Endothelial cell of umbilical vein (primary cell): ENCODE measurements around the gene C4BPA. TPM values are rescaled to one million over a fixed set of nuclear protein-coding genes. Genes with fewer than 3 reads are reported as not detected.

ENCODE experiments used
- BruUV-seq: library from RNA; stranded (reverse); fragments of 400-500 nt; replicated peaks from 2 replicates; lab custom pipeline; 2021; lab: Mats Ljungman, UMichigan
- CTCF ChIA-PET: fragments of 300-600, 350-600 bp; sonication (Branson Sonifier 250); formaldehyde crosslinking; loops from one replicate; lab custom pipeline; 2021; ENCODE audit warnings: antibody characterized with exemption, inconsistent platforms; lab: Charles Lee
- POLR2A ChIA-PET: fragments of 300-600, 350-600 bp; sonication (Branson Sonifier 250); formaldehyde crosslinking; loops from one replicate; lab custom pipeline; 2021; ENCODE audit warnings: antibody characterized with exemption, inconsistent platforms; lab: Charles Lee
- DNase-seq: peaks from one replicate; pipeline ENCODE4 v3.0.0-alpha.2; 2011; ENCODE audit warnings: low read depth, low spot score
- FAIRE-seq: peaks from 2 replicates; lab custom pipeline; 2011; peaks lifted over from hg19 to GRCh38; lab: Jason Lieb, UNC
- H2AFZ ChIP-seq: 2 replicates; pipeline ENCODE4 v1.6.0; 2012; ENCODE audit warnings: low read depth, low read length, control low read depth, inconsistent platforms
- H3K27ac ChIP-seq: 2 replicates; pipeline ENCODE4 v1.5.1; 2011; ENCODE audit warnings: low read depth, mild to moderate bottlenecking, control low read depth, low read length, moderate library complexity; ENCODE audit not compliant: insufficient read depth
- H3K27me3 ChIP-seq, 2 experiments: 2 replicates each; pipeline versions ENCODE4 v1.6.0 to v1.6.1; 2011; ENCODE audit warnings: low read length in 2 of 2, mixed read lengths in 1 of 2; ENCODE audit not compliant: control insufficient read depth in 2 of 2, insufficient read depth in 2 of 2
- H3K36me3 ChIP-seq, 2 experiments: 2 replicates in 1 of 2; 3 replicates in 1 of 2; pipeline ENCODE4 v1.5.1; 2011; ENCODE audit warnings: low read length in 2 of 2, mild to moderate bottlenecking in 1 of 2, moderate library complexity in 1 of 2; ENCODE audit not compliant: control insufficient read depth in 2 of 2, insufficient read depth in 2 of 2; ENCODE audit errors: extremely low read depth in 1 of 2
- H3K4me1 ChIP-seq: 3 replicates; pipeline ENCODE4 v1.5.1; 2011; ENCODE audit warnings: mild to moderate bottlenecking, low read length; ENCODE audit not compliant: control insufficient read depth, insufficient read depth; ENCODE audit errors: extremely low read depth
- H3K4me2 ChIP-seq: 2 replicates; pipeline ENCODE4 v1.6.1; 2011; ENCODE audit warnings: low read length, control low read depth, mixed read lengths; ENCODE audit not compliant: insufficient read depth
- H3K4me3 ChIP-seq, 3 experiments: fragments of 200-600 bp in 1 of 3; sonication (generic), shearing (Covaris generic) in 1 of 3; replicated peaks in 1 of 3; 2 replicates each; pipeline ENCODE4 v1.5.1; 2011 to 2016; ENCODE audit warnings: control low read depth in 3 of 3, low read length in 3 of 3, mild to moderate bottlenecking in 2 of 3, inconsistent platforms in 1 of 3, low read depth in 1 of 3, moderate library complexity in 1 of 3; ENCODE audit not compliant: insufficient read depth in 1 of 3
- H3K79me2 ChIP-seq: 2 replicates; pipeline ENCODE4 v1.6.0; 2012; ENCODE audit warnings: low read length, inconsistent platforms; ENCODE audit not compliant: control insufficient read depth, insufficient read depth
- H3K9ac ChIP-seq: replicated peaks from 2 replicates; pipeline ENCODE3; 2011; ENCODE audit warnings: low read length, control low read depth; ENCODE audit not compliant: insufficient read depth; ENCODE audit errors: extremely low read depth
- H3K9me1 ChIP-seq: replicated peaks from 3 replicates; pipeline ENCODE4 v1.6.0; 2011; ENCODE audit warnings: mild to moderate bottlenecking, low read length; ENCODE audit not compliant: control insufficient read depth, insufficient read depth; ENCODE audit errors: extremely low read depth
- H3K9me3 ChIP-seq: replicated peaks from 2 replicates; pipeline ENCODE4 v1.5.1; 2012; ENCODE audit warnings: low read length, inconsistent platforms; ENCODE audit not compliant: control insufficient read depth, insufficient read depth
- H4K20me1 ChIP-seq: replicated peaks from 2 replicates; pipeline ENCODE3; 2011; ENCODE audit warnings: mild to moderate bottlenecking, low read length; ENCODE audit not compliant: control insufficient read depth, insufficient read depth; ENCODE audit errors: extremely low read depth
- EZH2 ChIP-seq: IDR thresholded peaks from 2 replicates; pipeline ENCODE4 v1.6.1; 2012; ENCODE audit warnings: borderline replicate concordance, low read depth, mild to moderate bottlenecking, moderate library complexity, low read length, inconsistent platforms; ENCODE audit not compliant: severe bottlenecking
- FOS ChIP-seq: IDR thresholded peaks from 2 replicates; pipeline ENCODE4 v1.6.1; 2011; ENCODE audit warnings: mild to moderate bottlenecking, low read length, moderate library complexity, borderline replicate concordance; ENCODE audit not compliant: insufficient read depth
- GATA2 ChIP-seq: IDR thresholded peaks from 2 replicates; pipeline ENCODE4 v1.7.0; 2011; ENCODE audit warnings: low read depth, mild to moderate bottlenecking, moderate library complexity, mixed read lengths, low read length; ENCODE audit not compliant: insufficient read length, insufficient read depth
- JUN ChIP-seq: IDR thresholded peaks from 2 replicates; pipeline ENCODE4 v1.6.1; 2011; ENCODE audit warnings: borderline replicate concordance, low read depth; ENCODE audit not compliant: insufficient read length, insufficient read depth
- MYC ChIP-seq: IDR thresholded peaks from one replicate; pipeline ENCODE4 v1.6.1; 2011; ENCODE audit warnings: mild to moderate bottlenecking, low read depth, low read length
- POLR2A ChIP-seq: IDR thresholded peaks from 2 replicates; pipeline ENCODE4 v1.6.1; 2012; ENCODE audit warnings: low read depth, mild to moderate bottlenecking, control low read depth, low read length
- POLR2AphosphoS5 ChIP-seq: IDR thresholded peaks from 2 replicates; pipeline ENCODE4 v1.6.1; 2012; ENCODE audit warnings: low read depth, mild to moderate bottlenecking, control low read depth, low read length, moderate library complexity; ENCODE audit not compliant: insufficient read depth
- dilution Hi-C: fragments of 300-500 bp; cut with MboI; formaldehyde crosslinking; loops from one replicate; pipeline ENCODE4 v1.15.0; 2019; ENCODE audit warnings: low sequenced_read_pairs; ENCODE audit not compliant: extremely low pct_ligation_motif_present
- intact Hi-C: fragments of 100-400 bp; cut with micrococcal nuclease; formaldehyde crosslinking; loops from one replicate; pipeline ENCODE4 v1.10.0; 2022
- polyA plus RNA-seq, 4 experiments: library from polyadenylated mRNA; depleted of rRNA in 3 of 4; stranded (reverse) in 3 of 4; unstranded in 1 of 4; fragments of >200 nt; gene quantifications; 2 replicates each; pipeline versions ENCODE4 v1.2.1 to v1.2.3, GENCODE V29; 2011 to 2012; ENCODE audit warnings: missing spikeins in 1 of 4
- total RNA-seq: library from RNA; stranded (reverse); gene quantifications from 2 replicates; pipeline ENCODE4 v1.2.3, GENCODE V29; 2021
- TF ChIP-seq, protein P1 (sequence below): IDR thresholded peaks from 2 replicates; pipeline ENCODE4 v1.6.1; 2011; ENCODE audit not compliant: insufficient read depth, insufficient read length
- TF ChIP-seq, protein P2 (sequence below), 2 donors: IDR thresholded peaks; 1 replicate in 1 of 2; 2 replicates in 1 of 2; pipeline ENCODE4 v1.5.1; 2011; ENCODE audit warnings: low read length in 2 of 2, mild to moderate bottlenecking in 2 of 2, moderate library complexity in 2 of 2, control low read depth in 1 of 2, inconsistent platforms in 1 of 2, low read depth in 1 of 2; ENCODE audit not compliant: insufficient read depth in 1 of 2; ENCODE audit errors: extremely low read depth in 1 of 2

The C4BPA gene
- total and polyA plus RNA-seq, 2 donors (not counting 3 experiments of a cell fraction or from before 2014, with no cell fraction given) = not detected

DNA sequence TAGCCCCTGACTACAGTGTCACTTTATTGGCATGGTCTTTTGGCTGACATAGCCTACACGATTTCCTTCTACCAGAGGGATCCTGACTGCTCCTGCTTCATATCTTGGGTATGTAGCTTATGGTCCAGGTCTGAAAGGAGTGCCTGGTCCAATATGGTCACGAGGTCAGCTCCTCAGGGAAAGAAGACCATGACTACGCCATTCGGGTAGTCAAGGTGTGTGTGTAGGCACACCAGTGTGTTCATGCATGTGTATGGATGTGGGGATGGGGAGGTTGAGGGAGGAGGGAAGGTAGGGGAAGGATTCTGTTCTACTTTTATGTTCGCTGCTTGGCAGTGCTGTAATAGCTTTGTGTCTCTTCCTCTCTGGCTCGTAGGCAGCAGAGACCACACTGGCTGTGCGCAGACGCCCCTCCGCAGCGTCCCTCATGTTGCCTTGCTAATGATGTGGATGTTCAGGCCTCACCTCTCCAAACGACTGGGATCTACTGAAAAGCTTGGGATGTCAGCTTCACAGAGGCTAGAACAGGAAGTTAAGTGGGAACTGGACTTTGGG is 25.4 kb upstream of the C4BPA start:
- H3K79me2 ChIP-seq = no peaks in the 10 kb centered on the region
- no peaks in the 10 kb centered on the region for H4K20me1 ChIP-seq
- H3K9ac ChIP-seq = no peak overlapping the region
- TF ChIP-seq POLR2A = no peak
- TF ChIP-seq JUN = no peak
- no peak for TF ChIP-seq GATA2
- TF ChIP-seq, protein P1, sequence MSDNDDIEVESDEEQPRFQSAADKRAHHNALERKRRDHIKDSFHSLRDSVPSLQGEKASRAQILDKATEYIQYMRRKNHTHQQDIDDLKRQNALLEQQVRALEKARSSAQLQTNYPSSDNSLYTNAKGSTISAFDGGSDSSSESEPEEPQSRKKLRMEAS = no peak
- TF ChIP-seq FOS = no peak
- no peak for TF ChIP-seq POLR2AphosphoS5
- no peak for TF ChIP-seq MYC
- TF ChIP-seq, protein P2, sequence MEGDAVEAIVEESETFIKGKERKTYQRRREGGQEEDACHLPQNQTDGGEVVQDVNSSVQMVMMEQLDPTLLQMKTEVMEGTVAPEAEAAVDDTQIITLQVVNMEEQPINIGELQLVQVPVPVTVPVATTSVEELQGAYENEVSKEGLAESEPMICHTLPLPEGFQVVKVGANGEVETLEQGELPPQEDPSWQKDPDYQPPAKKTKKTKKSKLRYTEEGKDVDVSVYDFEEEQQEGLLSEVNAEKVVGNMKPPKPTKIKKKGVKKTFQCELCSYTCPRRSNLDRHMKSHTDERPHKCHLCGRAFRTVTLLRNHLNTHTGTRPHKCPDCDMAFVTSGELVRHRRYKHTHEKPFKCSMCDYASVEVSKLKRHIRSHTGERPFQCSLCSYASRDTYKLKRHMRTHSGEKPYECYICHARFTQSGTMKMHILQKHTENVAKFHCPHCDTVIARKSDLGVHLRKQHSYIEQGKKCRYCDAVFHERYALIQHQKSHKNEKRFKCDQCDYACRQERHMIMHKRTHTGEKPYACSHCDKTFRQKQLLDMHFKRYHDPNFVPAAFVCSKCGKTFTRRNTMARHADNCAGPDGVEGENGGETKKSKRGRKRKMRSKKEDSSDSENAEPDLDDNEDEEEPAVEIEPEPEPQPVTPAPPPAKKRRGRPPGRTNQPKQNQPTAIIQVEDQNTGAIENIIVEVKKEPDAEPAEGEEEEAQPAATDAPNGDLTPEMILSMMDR (IDR thresholded peaks at IDR 0.05; ENCODE audit: extremely low read depth in 1 of 2, insufficient read depth in 1 of 2, low read depth in 1 of 2, low read length in 2 of 2) = no peak
- no peak for TF ChIP-seq EZH2
- H3K4me1 ChIP-seq = no peaks in the 10 kb centered on the region
- H2AFZ ChIP-seq = no peak overlapping the region
- ChIA-PET POLR2A (no interaction called here), CTCF (interaction anchor here (1.0 to 1.5 kb wide), 3 partner anchors 10 to 144 kb away, joined by 3 to 5 read pairs (median 3); no protein-coding TSS in a partner anchor)
- intact Hi-C loops (loop anchor here (1.0 kb wide), 1 partner anchor 421 kb away; no protein-coding TSS in a partner anchor), dilution Hi-C loops (no loop called here)
- no peak for DNase-seq
- BruUV-seq = no TSS peak
- H3K9me3 ChIP-seq = no peaks in the 10 kb centered on the region
- peaks cover 2 to 5% of the 10 kb centered on the region in 2 experiments for H3K27me3 ChIP-seq
- no peak overlapping the region for H3K27ac ChIP-seq
- no peaks in the 10 kb centered on the region for H3K36me3 ChIP-seq
- no peak overlapping the region for H3K4me3 ChIP-seq
- no peaks in the 10 kb centered on the region for H3K9me1 ChIP-seq
- H3K4me2 ChIP-seq = no peak overlapping the region
- no peak for FAIRE-seq
